GM21515 (cell line): Measurements from ENCODE around the gene LTBR.
A peak's percentile ranks its signal among the peaks of the same experiment; 100 is the strongest.
"Not testable (repeated sequence)": the region's sequence is repeated elsewhere in the genome, so short reads cannot be mapped to it uniquely, and the experiment has no call there.

Source experiments
- ATAC-seq: cut with Tn5 transposase; IDR thresholded peaks from one replicate; pipeline ENCODE4 v1.9.1; 2021; ENCODE audit not compliant: unreplicated experiment

LTBR gene

DNA sequence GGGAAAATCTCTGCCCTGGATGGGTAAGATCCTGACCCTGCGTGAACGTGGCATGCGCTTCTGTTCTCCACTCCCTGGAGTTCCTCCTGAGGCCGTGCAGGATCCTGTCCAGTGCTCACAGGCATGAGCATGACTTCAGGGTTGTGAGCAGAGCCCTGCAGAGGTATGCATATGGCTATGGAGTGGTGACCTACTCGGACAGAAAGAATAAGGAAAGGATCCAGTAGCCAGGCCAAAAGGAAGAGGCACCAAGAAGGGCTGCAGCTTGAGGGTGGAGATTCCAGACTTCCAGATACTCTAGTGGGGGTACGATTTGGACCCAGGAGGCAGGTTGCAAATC is 40.0 kb downstream of the LTBR start:
- ATAC-seq, result no peak

- no peak for ATAC-seq
Observed at GRCh38 chr12:6424866-6425265, 40.9 kb downstream of the LTBR start.

DNA sequence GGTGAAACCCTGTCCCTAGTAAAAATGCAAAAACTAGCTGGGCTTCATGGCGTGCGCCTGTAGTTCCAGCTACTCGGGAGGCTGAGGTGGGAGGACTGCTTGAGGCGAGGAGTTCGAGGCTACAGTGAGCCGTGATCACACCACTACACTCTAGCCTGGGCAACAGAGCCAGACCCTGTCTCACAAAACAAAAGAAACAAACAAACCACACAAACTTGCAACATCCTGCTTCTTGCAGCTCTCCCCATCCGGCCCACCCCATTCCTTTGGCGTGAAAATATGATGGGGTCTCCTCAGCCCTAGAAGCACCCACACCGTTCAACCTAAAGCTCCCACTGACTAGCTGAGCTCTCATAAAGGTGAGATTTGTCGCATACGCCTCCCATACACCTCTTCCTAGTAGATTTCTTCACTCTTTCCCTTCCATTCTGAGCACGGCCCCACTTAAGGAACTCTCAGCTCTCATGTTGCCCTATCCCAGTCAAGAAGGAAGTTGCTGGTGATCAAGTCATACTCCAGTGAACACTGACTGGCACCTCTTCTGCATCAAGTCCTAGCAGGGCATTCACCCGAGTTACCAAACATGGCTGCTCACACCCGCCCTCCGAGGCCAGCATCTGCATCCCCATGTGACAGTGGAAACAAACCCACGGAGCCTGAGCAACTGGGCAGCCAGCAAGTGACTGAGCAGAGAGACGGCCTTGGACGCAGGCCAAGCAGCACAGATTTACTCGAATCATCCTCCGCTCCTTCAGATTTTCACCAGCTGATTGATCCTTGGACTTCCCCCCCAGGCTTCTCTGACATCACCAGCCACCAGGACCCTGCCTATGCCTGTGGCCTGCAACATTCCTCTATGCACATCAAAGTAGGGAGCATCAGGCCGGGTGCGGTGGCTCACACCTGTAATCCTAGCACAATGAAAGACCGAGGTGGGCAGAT is 41.9 kb downstream of the LTBR start:
- no peak for ATAC-seq

DNA sequence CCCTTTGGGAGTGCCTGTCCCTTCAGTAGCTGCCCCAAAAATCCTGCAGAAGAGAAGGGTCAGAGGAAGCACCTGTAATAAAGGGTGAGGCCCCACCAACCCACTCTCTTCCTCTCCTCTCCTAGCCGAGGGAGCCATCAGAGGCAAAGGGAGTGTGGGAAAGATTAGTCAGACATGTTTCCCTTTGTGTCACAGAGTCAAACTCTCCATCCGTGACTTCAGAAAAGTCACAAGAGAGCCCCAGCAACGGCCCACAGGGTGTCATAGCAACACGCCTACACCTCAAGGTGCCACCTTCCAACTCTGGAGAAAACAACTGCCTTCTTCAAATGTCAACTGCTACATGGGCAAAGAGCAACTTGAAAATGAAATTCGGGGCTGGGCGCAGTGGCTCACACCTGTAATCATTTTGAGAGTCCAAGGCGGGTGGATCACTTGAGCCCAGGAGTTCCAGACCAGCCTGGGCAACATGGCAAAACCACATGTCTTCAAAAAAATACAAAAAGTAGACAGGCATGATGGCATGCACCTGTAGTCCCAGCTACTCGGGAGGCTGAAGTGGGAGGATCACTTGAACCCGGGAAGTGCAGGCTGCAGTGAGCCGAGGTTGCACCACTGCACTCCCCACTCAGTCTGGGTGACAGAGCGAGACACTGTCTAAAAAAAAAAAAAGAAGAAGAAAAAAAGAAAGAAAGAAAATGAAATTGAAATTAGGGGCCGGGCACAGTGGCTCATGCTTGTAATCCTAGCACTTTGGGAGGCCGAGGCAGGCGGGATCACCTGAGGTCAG is 43.1 kb downstream of the LTBR start:
- peak; percentile 43 for ATAC-seq

- not testable (repeated sequence) for ATAC-seq
Observed at GRCh38 chr12:6427796-6428195, 43.8 kb downstream of the LTBR start.

- ATAC-seq, result no peak
Observed at GRCh38 chr12:6428326-6428725, 44.4 kb downstream of the LTBR start.

DNA sequence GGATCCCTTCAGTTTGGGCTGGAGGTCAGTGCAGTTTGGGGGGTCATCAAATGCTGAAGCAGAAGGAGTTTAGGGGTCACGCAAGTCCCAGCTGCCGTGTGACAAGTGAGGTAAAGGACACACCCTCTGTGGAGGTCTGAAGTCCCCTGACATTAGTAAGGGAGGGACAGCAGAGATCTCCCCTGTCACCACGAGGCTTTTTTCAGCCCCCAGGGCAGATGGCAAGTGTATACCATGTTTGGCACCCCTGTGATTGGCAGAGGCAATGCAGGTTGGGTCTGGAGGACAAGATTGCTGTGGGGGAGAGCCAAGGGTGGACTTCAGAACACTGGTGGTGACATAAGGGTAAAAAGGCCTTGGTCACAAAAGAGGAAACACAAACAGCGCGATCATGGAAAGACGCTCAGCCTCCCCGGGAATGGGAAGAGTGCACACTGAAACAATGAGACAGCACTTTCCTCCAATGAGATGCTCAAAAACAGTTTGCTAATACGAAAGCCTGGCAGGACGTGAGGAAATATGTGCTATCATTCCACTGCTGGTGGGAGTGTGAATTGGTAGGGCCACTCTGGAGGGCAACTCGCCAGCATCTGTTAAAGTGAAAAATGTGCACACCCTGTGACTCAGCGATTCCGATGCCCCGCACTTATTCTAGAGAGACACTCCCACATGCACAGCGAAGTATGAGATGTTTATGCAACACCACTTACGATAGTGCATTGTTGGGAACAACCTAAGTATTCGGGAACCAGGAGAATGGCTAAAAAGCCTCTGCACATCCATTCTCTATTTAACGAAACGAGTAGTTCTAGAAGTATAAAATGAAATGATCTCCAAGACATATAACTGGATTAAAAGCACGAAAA is 46.4 kb downstream of the LTBR start:
- ATAC-seq, result no peak

- ATAC-seq, result no peak
Observed at GRCh38 chr12:6432991-6433390, 49.0 kb downstream of the LTBR start.

DNA sequence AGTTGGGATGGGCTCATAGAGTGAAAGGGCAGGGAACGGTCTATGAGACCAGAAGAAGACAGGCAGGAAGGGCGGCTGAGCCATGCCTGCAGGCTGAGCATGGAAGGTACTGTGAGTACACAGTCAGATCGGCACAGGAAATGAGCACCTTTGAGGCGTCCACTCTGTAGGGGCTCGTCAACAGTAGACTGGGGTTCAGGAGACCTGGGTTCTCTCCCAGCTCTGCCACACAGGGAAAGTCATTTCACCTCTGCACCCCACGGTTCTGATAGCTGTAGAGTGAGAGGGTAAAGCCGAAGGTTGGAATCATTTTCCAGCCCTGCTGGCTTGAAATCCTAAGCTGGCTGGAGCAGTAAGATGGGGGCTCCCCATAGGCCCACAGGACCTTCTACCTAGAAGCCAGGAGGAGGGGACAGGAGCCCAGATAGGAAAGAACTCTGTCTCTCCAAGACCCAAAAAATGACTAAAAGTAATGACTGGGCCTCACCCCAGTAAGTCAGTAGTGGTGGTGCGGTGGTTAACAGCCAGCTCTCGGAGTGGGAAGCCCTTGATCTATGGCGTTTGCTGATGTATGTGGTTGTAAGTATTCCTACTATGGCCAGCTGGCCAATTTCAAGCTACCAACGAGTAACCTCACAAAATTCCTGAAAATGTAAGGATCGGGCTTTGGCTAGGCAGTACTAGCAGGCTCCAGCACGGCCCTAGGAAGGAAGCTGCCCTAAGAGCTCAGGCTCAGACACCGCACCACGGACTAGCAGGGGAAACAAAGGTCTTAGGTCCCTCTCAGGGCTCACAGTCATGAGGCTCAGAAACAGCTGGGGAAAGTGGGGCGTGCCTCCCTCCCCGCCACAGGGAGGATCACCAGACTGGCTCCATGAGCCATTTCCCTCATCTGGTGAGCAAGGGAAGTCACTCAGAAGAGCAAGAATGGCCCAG is 50.5 kb downstream of the LTBR start:
- no peak for ATAC-seq

DNA sequence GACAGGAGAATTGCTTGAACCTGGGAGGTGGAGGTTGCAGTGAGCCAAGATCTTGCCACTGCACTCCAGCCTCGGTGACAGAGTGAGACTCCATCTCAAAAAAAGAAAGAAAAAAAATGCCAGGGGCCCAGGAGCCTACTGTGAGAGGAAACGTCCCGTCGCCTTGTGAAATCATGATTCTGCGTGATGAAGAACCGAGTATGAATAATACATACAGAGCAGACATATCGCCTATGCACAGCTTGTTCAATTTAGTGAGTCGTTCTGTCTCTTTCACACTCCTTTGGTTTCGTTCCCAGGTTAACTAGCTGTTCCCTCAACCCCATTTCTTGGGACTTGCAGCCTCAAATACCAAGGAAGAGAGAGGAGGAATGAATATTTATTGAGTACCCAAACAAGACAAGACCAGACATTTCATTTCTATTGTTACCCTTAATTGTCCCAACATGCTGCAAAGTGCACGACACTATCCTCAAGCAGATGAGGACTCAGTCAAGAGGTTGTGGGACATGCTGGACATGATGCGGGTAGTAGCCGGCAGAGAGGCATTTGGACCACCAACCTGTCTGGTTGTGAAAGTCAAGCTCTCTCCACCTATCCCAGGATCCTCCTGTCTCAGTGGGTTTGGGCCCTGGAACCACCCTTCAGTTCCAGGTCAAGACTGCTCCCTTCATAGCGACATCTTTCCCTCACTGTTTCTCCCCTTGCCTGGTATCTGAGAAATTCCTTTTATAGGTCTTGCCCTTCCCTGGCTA is 52.2 kb downstream of the LTBR start:
- no peak for ATAC-seq

GRCh38 chr12:6437586-6437985 is 53.6 kb downstream of the LTBR start:
- ATAC-seq, result no peak

DNA sequence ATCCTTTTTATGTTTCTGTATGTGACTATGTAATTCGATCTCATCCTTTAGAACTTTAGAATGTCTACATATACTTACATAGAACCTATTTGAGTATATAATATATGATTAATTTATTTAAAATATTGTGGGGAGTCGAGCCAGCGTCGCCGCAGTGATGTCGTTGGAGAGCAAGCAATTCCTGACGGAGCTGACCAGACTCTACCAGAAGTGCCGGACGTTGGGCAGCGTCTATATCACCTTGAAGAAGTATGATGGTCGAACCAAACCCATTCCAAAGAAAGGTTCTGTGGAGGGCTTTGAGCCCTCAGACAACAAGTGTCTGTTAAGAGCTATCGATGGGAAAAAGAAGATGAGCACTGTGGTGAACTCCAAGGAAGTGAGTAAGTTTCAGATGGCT is 54.4 kb downstream of the LTBR start:
- ATAC-seq, result no peak

DNA sequence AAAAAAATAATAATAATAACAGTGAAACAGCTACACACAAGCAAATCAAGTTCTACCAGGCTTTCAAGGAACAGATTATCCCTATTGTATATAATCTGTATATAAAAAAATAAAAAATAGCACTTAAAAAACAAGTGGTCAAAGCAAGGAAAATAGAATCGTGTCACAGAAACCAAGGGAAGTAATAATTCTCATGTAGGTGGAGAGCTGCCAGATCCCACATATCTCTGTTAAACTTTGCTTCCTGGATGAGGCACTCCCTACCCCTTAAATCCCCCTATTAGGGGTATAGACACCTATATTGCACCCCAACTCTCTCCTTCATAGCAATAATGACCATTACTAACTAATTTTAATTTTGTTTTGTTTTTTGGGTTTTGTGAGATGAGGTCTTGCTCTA is 56.4 kb downstream of the LTBR start:
- no peak for ATAC-seq
